Measurements from ENCODE around the gene ZNF783. TPM values are rescaled to one million over a fixed set of nuclear protein-coding genes. Genes with fewer than 3 reads are reported as not detected.
"Not testable (repeated sequence)": the region's sequence is repeated elsewhere in the genome, so short reads cannot be mapped to it uniquely, and the experiment has no call there.

ZNF783 gene
- total RNA-seq, 6 experiments from 2014 or later = 1.5 to 4.9 (median 3.0) TPM

DNA sequence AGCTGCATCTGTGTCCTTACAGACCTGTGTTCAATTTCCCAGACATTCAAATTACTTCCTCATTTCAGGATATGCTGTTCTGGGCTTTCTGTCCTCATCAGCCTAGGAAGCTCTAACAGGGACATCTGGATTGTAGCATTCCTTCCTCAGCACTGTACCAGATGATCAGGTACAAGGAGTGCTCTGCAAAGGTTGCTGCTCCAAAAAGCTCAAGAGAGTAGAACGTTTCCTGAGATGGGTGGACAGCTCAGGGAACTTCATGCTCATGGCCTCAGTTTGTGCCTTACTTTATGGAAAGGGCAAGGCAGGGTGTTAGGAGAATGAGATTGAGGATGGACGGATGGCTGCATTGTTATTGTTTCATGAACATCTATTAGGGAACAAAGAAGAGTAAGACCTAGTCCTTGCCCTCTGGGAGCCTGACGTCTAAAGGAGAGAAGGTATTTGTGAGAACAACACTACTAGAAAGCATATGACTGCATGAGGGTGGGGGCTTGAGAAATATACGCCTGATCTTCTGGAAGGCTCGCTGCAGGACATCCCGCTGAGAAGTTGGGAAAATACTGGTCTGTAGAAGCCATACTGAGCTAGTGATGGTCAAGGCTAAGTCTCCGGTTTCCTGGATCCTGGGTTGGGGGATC, 33.0 kb upstream of the ZNF783 start:
- H3K36me3 ChIP-seq = peaks cover 0 to 14% (median 5%) of the 10 kb centered on the region in 4 donors
- WGBS (ENCODE audit: insufficient coverage, low coverage, low lambda C conversion rate, missing lambda C conversion rate) = 37% methylated on average over 5 of the region's 7 CpGs
- no peaks in the 10 kb centered on the region for H3K4me1 ChIP-seq
- intact Hi-C loops (cut with DNase I) = no loop called here
- TF ChIP-seq CTCF (IDR thresholded peaks at IDR 0.05) (no peak), POLR2A (IDR thresholded peaks at IDR 0.05) (no peak)
- H3K4me3 ChIP-seq = no peak overlapping the region
- no peak overlapping the region for H3K27ac ChIP-seq
- DNase-seq = no peak
- ATAC-seq = peak in 1 of 4 donors; percentile 8
- no peaks in the 10 kb centered on the region for H3K27me3 ChIP-seq
- H3K9me3 ChIP-seq = no peaks in the 10 kb centered on the region

- Histone ChIP-seq H3K27ac (no peak overlapping the region), H3K27me3 (no peaks in the 10 kb centered on the region), H3K36me3 (peaks cover 0 to 9% (median 2%) of the 10 kb centered on the region in 4 donors), H3K4me3 (no peak overlapping the region), H3K9me3 (no peaks in the 10 kb centered on the region), H3K4me1 (no peaks in the 10 kb centered on the region)
- ATAC-seq = peak in 1 of 4 donors; percentile 10
- no peak for TF ChIP-seq POLR2A (IDR thresholded peaks at IDR 0.05)
- WGBS (ENCODE audit: insufficient coverage, low coverage, low lambda C conversion rate, missing lambda C conversion rate) = 47% methylated on average over 6 of the region's 6 CpGs
- DNase-seq = no peak
- intact Hi-C loops (cut with DNase I) = no loop called here
Measured at GRCh38 chr7:149229526-149229925, 32.5 kb upstream of the ZNF783 start.

GRCh38 chr7:149232362-149232761, 29.6 kb upstream of the ZNF783 start:
- intact Hi-C loops (cut with DNase I) = no loop called here
- 44% methylated on average over 2 of the region's 2 CpGs for WGBS (ENCODE audit: insufficient coverage, low coverage, low lambda C conversion rate, missing lambda C conversion rate)
- Histone ChIP-seq H3K36me3 (no peaks in the 10 kb centered on the region), H3K4me3 (no peak overlapping the region), H3K27ac (no peak overlapping the region), H3K9me3 (no peaks in the 10 kb centered on the region), H3K27me3 (no peaks in the 10 kb centered on the region), H3K4me1 (no peaks in the 10 kb centered on the region)
- DNase-seq (no peak), ATAC-seq (no peak)
- TF ChIP-seq POLR2A (IDR thresholded peaks at IDR 0.05) = no peak
- no peak for TF ChIP-seq CTCF (IDR thresholded peaks at IDR 0.05)

- H3K27ac ChIP-seq; H3K4me1 ChIP-seq; H3K4me3 ChIP-seq; H3K9me3 ChIP-seq; DNase-seq; H3K36me3 ChIP-seq; intact Hi-C loops (cut with DNase I); ATAC-seq; H3K27me3 ChIP-seq: not testable (repeated sequence)
- 79% methylated on average over 5 of the region's 7 CpGs for WGBS (ENCODE audit: insufficient coverage, low coverage, low lambda C conversion rate, missing lambda C conversion rate)
Measured at GRCh38 chr7:149233655-149234204, 28.3 kb upstream of the ZNF783 start.

GRCh38 chr7:149237502-149237901, 24.5 kb upstream of the ZNF783 start:
- Histone ChIP-seq H3K36me3 (no peaks in the 10 kb centered on the region), H3K9me3 (no peaks in the 10 kb centered on the region), H3K4me1 (peaks cover 0 to 20% (median 0%) of the 10 kb centered on the region in 4 donors), H3K27ac (no peak overlapping the region), H3K27me3 (no peaks in the 10 kb centered on the region), H3K4me3 (no peak overlapping the region)
- 75% methylated on average over 7 of the region's 7 CpGs for WGBS (ENCODE audit: insufficient coverage, low coverage, low lambda C conversion rate, missing lambda C conversion rate)
- TF ChIP-seq CTCF (IDR thresholded peaks at IDR 0.05) = no peak
- TF ChIP-seq POLR2A (IDR thresholded peaks at IDR 0.05) = no peak
- ATAC-seq = no peak
- no peak for DNase-seq
- intact Hi-C loops (cut with DNase I) = no loop called here
